GM23338 (cell line): ENCODE data around the gene CTDSPL. TPM values are rescaled to one million over a fixed set of nuclear protein-coding genes. Genes with fewer than 3 reads are reported as not detected.

Source experiments
- ATAC-seq: fragments of 200-7000 bp; cut with Tn5 transposase; 3 replicates; pipeline ENCODE4 v1.9.1; 2020
- DNase-seq: peaks from one replicate; pipeline ENCODE4 v3.0.0-alpha.2; 2015; ENCODE audit warnings: low spot score
- H2AFZ ChIP-seq: fragments of 200-600 bp; sonication (generic); 2 replicates; pipeline ENCODE4 v1.8.0; 2016; ENCODE audit warnings: antibody characterized with exemption, mild to moderate bottlenecking, moderate library complexity
- H3F3A ChIP-seq: fragments of 200-600 bp; sonication (generic); replicated peaks from 2 replicates; pipeline ENCODE4 v1.8.0; 2017; ENCODE audit warnings: antibody characterized with exemption, mixed run types, low read depth
- H3K27ac ChIP-seq: fragments of 200-600 bp; sonication (generic); 2 replicates; pipeline ENCODE4 v1.6.1; 2016; ENCODE audit warnings: low read depth
- H3K27me3 ChIP-seq: fragments of 200-600 bp; sonication (generic); 2 replicates; pipeline ENCODE4 v1.8.0; 2016; ENCODE audit warnings: mild to moderate bottlenecking, mixed run types, moderate library complexity; ENCODE audit not compliant: insufficient read depth
- H3K36me3 ChIP-seq: fragments of 200-600 bp; sonication (generic); 2 replicates; pipeline ENCODE4 v1.8.0; 2016; ENCODE audit warnings: mild to moderate bottlenecking; ENCODE audit not compliant: insufficient read depth
- H3K4me1 ChIP-seq: fragments of 200-600 bp; sonication (generic); 2 replicates; pipeline ENCODE4 v1.8.0; 2016; ENCODE audit warnings: mild to moderate bottlenecking, moderate library complexity; ENCODE audit not compliant: insufficient read depth
- H3K4me2 ChIP-seq: fragments of 200-600 bp; sonication (generic); 2 replicates; pipeline ENCODE4 v1.7.1; 2017; ENCODE audit warnings: mixed run types
- H3K4me3 ChIP-seq: fragments of 200-600 bp; sonication (generic); 2 replicates; pipeline ENCODE4 v1.6.1; 2016; ENCODE audit warnings: mixed run types
- H3K79me2 ChIP-seq: fragments of 200-600 bp; sonication (generic); replicated peaks from 2 replicates; pipeline ENCODE4 v1.8.0; 2017; ENCODE audit warnings: mild to moderate bottlenecking; ENCODE audit not compliant: insufficient read depth
- H3K9me2 ChIP-seq: fragments of 200-600 bp; sonication (generic); 2 replicates; pipeline ENCODE4 v1.8.0; 2017; ENCODE audit not compliant: insufficient read depth
- H4K20me1 ChIP-seq: fragments of 200-600 bp; sonication (generic); replicated peaks from 2 replicates; pipeline ENCODE4 v1.8.0; 2017; ENCODE audit warnings: mild to moderate bottlenecking; ENCODE audit not compliant: insufficient read depth
- H3K27ac Mint-ChIP-seq: 2 replicates; pipeline ENCODE4 v1.8.0; 2020; ENCODE audit warnings: inconsistent platforms, mild to moderate bottlenecking, moderate library complexity, mixed read lengths
- H3K27me3 Mint-ChIP-seq: 3 replicates; pipeline ENCODE4 v1.8.0; 2022; ENCODE audit warnings: low read depth, mild to moderate bottlenecking, moderate library complexity, mixed read lengths, inconsistent platforms; ENCODE audit not compliant: insufficient read depth, poor library complexity
- H3K36me3 Mint-ChIP-seq: 3 replicates; pipeline ENCODE4 v1.8.0; 2021; ENCODE audit warnings: low read depth, mild to moderate bottlenecking, inconsistent platforms, moderate library complexity, mixed read lengths
- H3K4me1 Mint-ChIP-seq: 3 replicates; pipeline ENCODE4 v1.8.0; 2020; ENCODE audit warnings: mild to moderate bottlenecking, inconsistent platforms, mixed read lengths
- H3K4me3 Mint-ChIP-seq: 3 replicates; pipeline ENCODE4 v1.8.0; 2021; ENCODE audit warnings: moderate library complexity, mild to moderate bottlenecking, inconsistent platforms, mixed read lengths
- H3K9me3 Mint-ChIP-seq: 3 replicates; pipeline ENCODE4 v1.8.0; 2020; ENCODE audit warnings: moderate library complexity, mild to moderate bottlenecking, inconsistent platforms, mixed read lengths
- CREB1 ChIP-seq: fragments of 250-450 bp; sonication (Bioruptor Pico); IDR thresholded peaks from 2 replicates; pipeline ENCODE4 v1.5.0; 2020; ENCODE audit warnings: low read depth, mild to moderate bottlenecking, moderate library complexity
- JUNB ChIP-seq: IDR thresholded peaks from one replicate; pipeline ENCODE4 v1.6.1; 2016; ENCODE audit warnings: antibody characterized with exemption; ENCODE audit not compliant: unreplicated experiment
- POLR2AphosphoS5 ChIP-seq: IDR thresholded peaks from 2 replicates; pipeline ENCODE4 v1.6.1; 2016; ENCODE audit warnings: antibody characterized with exemption, low read depth
- ZNF331 ChIP-seq: fragments of 250-450 bp; sonication (Bioruptor Pico); IDR thresholded peaks from 2 replicates; pipeline ENCODE4 v1.5.0; 2020; ENCODE audit warnings: low read depth, mild to moderate bottlenecking, moderate library complexity
- polyA plus RNA-seq: library from polyadenylated mRNA; unstranded; fragments of >200 nt; fragmentation: Nextera tagmentation; extraction: Ambion mirVana; gene quantifications from 2 replicates; pipeline ENCODE4 v1.2.1, GENCODE V29; 2016
- total RNA-seq: library from RNA; depleted of rRNA; stranded (reverse); fragments of >200 nt; shearing (Covaris generic); gene quantifications from 2 replicates; pipeline ENCODE4 v1.2.3, GENCODE V29; 2014
- TF ChIP-seq, protein P1 (sequence below): fragments of 250-450 bp; sonication (Bioruptor Pico); IDR thresholded peaks from 2 replicates; pipeline ENCODE4 v1.5.0; 2020; ENCODE audit warnings: mild to moderate bottlenecking, moderate library complexity

CTDSPL gene
- total and polyA plus RNA-seq, 2 experiments from 2014 or later = 23.2 to 42.0 TPM

DNA sequence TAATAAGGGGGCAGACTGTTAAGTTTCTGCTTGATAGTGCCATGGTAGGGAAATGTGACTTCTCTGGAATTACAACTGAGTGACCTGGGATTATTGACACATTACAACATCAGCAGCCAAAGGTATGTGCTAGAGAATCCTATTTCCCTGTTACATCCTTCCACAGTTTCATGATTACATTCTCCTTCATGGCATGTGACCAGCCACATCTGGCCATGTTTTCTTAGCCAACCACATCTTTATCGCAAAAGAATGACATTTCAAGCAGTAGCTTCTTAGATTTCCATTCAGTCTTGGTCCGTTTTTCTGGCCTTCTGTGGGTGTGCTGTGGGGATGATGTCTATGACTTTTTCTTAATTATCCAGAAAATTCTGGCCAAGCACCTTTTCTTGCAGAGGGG lies 45.4 kb upstream of the CTDSPL start (continued):
- TF ChIP-seq, protein P1, sequence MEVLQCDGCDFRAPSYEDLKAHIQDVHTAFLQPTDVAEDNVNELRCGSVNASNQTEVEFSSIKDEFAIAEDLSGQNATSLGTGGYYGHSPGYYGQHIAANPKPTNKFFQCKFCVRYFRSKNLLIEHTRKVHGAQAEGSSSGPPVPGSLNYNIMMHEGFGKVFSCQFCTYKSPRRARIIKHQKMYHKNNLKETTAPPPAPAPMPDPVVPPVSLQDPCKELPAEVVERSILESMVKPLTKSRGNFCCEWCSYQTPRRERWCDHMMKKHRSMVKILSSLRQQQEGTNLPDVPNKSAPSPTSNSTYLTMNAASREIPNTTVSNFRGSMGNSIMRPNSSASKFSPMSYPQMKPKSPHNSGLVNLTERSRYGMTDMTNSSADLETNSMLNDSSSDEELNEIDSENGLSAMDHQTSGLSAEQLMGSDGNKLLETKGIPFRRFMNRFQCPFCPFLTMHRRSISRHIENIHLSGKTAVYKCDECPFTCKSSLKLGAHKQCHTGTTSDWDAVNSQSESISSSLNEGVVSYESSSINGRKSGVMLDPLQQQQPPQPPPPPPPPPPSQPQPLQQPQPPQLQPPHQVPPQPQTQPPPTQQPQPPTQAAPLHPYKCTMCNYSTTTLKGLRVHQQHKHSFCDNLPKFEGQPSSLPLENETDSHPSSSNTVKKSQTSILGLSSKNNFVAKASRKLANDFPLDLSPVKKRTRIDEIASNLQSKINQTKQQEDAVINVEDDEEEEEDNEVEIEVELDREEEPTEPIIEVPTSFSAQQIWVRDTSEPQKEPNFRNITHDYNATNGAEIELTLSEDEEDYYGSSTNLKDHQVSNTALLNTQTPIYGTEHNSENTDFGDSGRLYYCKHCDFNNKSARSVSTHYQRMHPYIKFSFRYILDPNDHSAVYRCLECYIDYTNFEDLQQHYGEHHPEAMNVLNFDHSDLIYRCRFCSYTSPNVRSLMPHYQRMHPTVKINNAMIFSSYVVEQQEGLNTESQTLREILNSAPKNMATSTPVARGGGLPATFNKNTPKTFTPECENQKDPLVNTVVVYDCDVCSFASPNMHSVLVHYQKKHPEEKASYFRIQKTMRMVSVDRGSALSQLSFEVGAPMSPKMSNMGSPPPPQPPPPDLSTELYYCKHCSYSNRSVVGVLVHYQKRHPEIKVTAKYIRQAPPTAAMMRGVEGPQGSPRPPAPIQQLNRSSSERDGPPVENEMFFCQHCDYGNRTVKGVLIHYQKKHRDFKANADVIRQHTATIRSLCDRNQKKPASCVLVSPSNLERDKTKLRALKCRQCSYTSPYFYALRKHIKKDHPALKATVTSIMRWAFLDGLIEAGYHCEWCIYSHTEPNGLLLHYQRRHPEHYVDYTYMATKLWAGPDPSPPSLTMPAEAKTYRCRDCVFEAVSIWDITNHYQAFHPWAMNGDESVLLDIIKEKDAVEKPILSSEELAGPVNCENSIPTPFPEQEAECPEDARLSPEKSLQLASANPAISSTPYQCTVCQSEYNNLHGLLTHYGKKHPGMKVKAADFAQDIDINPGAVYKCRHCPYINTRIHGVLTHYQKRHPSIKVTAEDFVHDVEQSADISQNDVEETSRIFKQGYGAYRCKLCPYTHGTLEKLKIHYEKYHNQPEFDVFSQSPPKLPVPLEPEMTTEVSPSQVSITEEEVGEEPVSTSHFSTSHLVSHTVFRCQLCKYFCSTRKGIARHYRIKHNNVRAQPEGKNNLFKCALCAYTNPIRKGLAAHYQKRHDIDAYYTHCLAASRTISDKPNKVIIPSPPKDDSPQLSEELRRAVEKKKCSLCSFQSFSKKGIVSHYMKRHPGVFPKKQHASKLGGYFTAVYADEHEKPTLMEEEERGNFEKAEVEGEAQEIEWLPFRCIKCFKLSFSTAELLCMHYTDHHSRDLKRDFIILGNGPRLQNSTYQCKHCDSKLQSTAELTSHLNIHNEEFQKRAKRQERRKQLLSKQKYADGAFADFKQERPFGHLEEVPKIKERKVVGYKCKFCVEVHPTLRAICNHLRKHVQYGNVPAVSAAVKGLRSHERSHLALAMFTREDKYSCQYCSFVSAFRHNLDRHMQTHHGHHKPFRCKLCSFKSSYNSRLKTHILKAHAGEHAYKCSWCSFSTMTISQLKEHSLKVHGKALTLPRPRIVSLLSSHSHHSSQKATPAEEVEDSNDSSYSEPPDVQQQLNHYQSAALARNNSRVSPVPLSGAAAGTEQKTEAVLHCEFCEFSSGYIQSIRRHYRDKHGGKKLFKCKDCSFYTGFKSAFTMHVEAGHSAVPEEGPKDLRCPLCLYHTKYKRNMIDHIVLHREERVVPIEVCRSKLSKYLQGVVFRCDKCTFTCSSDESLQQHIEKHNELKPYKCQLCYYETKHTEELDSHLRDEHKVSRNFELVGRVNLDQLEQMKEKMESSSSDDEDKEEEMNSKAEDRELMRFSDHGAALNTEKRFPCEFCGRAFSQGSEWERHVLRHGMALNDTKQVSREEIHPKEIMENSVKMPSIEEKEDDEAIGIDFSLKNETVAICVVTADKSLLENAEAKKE (CRISPR knock-in tag) = no peak
- TF ChIP-seq ZNF331 (no peak), JUNB (no peak), CREB1 (CRISPR knock-in tag) (no peak)

DNA sequence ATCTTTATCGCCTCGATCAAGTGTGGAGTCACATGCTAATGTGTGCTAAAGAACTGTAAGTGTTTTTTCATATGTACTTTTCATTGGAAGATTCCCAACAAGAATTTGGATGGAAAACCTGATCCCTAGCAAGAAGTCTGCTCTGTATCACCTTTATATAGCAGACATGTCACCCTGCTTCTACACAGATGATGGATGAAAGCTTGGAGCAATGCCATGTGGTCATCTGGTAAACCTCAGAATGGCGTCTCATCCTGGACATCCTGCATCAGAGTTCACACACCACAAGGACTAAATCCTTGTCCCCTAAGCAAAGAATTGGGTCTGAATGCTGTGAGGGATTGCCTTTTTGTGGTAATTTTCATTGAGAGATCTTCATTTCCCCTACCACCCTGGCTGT lies 42.1 kb upstream of the CTDSPL start:
- H4K20me1 ChIP-seq = no peaks in the 10 kb centered on the region
- H3K27ac Mint-ChIP-seq = no peak overlapping the region

More for the DNA sequence above, 42.1 kb upstream of the CTDSPL start:
- H3K4me1 Mint-ChIP-seq = peaks cover 6% of the 10 kb centered on the region; the same call in 2 of the 3 replicates
- peaks cover 2% of the 10 kb centered on the region for H3K4me1 ChIP-seq
- H3K79me2 ChIP-seq = no peaks in the 10 kb centered on the region
- H3K4me2 ChIP-seq = no peak overlapping the region
- peaks cover 5% of the 10 kb centered on the region for H3K27me3 Mint-ChIP-seq
- H3K4me3 ChIP-seq = no peak overlapping the region
- H3K9me3 Mint-ChIP-seq = no peaks in the 10 kb centered on the region; the same call in 2 of the 3 replicates
- no peak for DNase-seq
- no peaks in the 10 kb centered on the region for H3F3A ChIP-seq
- no peaks in the 10 kb centered on the region for H3K36me3 Mint-ChIP-seq
- H3K27me3 ChIP-seq = no peaks in the 10 kb centered on the region
- no peaks in the 10 kb centered on the region for H3K36me3 ChIP-seq
- H3K4me3 Mint-ChIP-seq = no peak overlapping the region
- TF ChIP-seq JUNB (no peak), ZNF331 (no peak), POLR2AphosphoS5 (no peak)
- TF ChIP-seq, protein P1 (CRISPR knock-in tag) = no peak
- H3K9me2 ChIP-seq = no peaks in the 10 kb centered on the region
- H3K27ac ChIP-seq = no peak overlapping the region
- no peak overlapping the region for H2AFZ ChIP-seq
- ATAC-seq = no peak
